Cardiac fibroblast (primary cell): ENCODE data around the gene DCBLD2.
"Not testable (repeated sequence)": the region's sequence is repeated elsewhere in the genome, so short reads cannot be mapped to it uniquely, and the experiment has no call there.

Source experiments
- DNase-seq, 2 donors: peaks; one replicate each; pipeline versions ENCODE4 v3.0.0 to v3.0.0-alpha.2; 2010; ENCODE audit warnings: low read depth in 2 of 2
- H3K4me3 ChIP-seq, 2 donors: replicated peaks in 1 of 2; 1 replicate in 1 of 2; 2 replicates in 1 of 2; pipeline ENCODE4 v1.5.1; 2011; ENCODE audit warnings: low read depth in 2 of 2, low read length in 2 of 2, mild to moderate bottlenecking in 2 of 2, moderate library complexity in 1 of 2
- TF ChIP-seq, protein P1 (sequence below): IDR thresholded peaks from one replicate; pipeline ENCODE4 v1.5.1; 2011; ENCODE audit warnings: low read depth, mild to moderate bottlenecking, low read length, inconsistent platforms

Gene DCBLD2

DNA sequence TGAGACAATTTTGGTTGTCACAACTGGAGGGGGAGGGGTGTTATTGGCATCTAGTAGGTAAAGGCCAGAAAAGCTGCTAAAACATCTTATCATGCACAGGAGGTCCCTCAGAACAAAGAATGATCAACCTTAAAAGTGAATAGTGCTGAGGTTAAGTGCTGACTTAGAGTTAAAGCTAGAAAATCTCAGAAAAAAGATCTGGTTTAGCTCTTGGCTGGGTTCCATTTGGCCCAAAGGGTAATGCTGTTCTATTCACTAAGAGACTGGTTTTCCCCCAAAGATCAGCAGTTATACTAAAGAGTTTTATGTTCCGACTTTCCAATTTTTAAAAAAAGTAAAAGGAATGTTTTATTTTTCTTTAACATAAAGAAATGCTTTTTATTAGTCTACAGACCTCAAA, 15.6 kb downstream of the DCBLD2 start:
- TF ChIP-seq, protein P1, sequence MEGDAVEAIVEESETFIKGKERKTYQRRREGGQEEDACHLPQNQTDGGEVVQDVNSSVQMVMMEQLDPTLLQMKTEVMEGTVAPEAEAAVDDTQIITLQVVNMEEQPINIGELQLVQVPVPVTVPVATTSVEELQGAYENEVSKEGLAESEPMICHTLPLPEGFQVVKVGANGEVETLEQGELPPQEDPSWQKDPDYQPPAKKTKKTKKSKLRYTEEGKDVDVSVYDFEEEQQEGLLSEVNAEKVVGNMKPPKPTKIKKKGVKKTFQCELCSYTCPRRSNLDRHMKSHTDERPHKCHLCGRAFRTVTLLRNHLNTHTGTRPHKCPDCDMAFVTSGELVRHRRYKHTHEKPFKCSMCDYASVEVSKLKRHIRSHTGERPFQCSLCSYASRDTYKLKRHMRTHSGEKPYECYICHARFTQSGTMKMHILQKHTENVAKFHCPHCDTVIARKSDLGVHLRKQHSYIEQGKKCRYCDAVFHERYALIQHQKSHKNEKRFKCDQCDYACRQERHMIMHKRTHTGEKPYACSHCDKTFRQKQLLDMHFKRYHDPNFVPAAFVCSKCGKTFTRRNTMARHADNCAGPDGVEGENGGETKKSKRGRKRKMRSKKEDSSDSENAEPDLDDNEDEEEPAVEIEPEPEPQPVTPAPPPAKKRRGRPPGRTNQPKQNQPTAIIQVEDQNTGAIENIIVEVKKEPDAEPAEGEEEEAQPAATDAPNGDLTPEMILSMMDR: no peak
- no peak overlapping the region for H3K4me3 ChIP-seq
- DNase-seq: peak; percentile 39 to 56

GRCh38 chr3:98884675-98885371, 16.7 kb downstream of the DCBLD2 start:
- peak; percentile 62 to 78 for DNase-seq
- H3K4me3 ChIP-seq: no peak overlapping the region
- TF ChIP-seq, protein P1: no peak

DNA sequence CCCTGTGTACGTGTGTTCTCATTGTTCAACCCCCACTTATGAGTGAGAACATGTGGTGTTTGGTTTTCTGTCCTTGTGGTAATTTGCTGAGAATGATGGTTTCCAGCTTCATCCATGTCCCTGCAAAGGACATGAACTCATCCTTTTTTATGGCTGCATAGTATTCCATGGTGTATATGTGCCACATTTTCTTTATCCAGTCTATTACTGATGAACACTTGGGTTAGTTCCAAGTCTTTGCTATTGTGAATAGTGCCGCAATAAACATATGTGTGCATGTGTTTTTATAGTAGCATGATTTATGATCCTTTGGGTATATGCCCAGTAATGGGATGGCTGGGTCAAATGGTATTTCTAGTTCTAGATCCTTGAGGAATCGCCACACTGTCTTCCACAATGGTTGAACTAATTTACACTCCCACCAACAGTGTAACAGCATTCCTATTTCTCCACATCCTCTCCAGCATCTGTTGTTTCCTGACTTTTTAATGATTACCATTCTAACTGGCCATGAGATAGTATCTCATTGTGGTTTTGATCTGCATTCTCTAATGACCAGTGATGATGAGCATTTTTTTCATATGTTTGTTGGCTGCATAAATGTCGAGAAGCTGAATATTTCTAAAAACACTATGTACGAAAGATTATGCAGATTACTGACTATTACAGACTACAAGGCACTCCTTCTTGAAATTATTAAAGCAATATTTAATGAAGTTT, 18.7 kb downstream of the DCBLD2 start:
- not testable (repeated sequence) for DNase-seq, H3K4me3 ChIP-seq

DNA sequence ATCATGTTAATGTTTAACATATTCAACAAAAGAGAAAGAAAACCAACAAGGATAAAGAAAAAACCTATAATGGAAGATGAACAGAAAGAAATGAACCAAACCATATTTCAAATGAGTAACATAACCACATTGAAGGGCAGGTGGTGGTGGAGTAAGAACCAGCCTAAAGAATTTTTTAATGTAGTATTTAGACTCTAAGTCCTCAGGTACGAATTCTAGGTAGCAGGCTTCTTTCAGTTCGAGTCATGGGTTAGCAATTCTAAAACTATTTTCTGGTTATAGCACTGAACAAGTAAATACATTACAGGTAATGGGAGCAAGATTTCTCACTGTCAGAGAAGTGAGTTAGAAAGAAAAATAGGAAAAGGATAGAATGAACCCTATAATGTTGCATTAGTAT, 24.4 kb downstream of the DCBLD2 start:
- H3K4me3 ChIP-seq: no peak overlapping the region
- TF ChIP-seq, protein P1: no peak
- DNase-seq: no peak

- DNase-seq: peak in 1 of 2 donors; percentile 28
- TF ChIP-seq, protein P1: no peak
- no peak overlapping the region for H3K4me3 ChIP-seq
These were observed 26.0 kb downstream of the DCBLD2 start for GRCh38 chr3:98875535-98875934.

DNA sequence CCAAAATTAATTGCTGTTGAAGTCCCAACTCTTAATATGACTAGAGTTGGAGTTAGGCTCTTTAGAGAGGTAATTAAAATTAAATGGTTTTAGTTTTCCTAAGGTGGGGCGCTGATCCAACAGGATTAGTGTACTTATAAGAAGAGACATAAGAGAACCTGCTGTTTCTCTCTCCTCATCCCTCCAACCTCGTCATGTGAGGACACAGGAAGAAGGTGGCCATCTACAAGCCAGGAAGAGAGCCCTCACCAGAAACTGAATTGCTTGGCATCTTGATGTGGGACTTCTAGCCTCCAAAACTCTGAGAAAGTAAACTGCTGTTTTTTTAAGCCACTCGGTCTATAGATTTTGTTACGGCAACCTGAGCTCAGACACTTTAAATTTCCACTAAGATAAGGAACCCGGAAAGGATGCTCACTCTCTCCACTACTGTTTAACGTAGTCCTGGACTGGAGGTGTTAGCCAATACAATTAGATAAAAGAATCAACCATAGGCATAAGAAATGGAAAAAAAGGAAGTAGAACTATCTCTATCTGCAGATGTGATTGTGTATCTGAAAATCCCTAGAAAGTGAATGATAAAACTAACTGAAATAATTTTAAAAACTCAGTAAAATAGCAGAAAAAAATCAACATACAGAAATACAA, 26.8 kb downstream of the DCBLD2 start:
- no peak for DNase-seq
- H3K4me3 ChIP-seq: no peak overlapping the region
- TF ChIP-seq, protein P1: no peak

GRCh38 chr3:98869391-98869790, 32.1 kb downstream of the DCBLD2 start:
- no peak for DNase-seq
- TF ChIP-seq, protein P1: no peak
- H3K4me3 ChIP-seq: no peak overlapping the region

- not testable (repeated sequence) for H3K4me3 ChIP-seq, DNase-seq
These were observed 43.5 kb downstream of the DCBLD2 start for GRCh38 chr3:98857971-98858370.

- H3K4me3 ChIP-seq, DNase-seq: not testable (repeated sequence)
These were observed 44.2 kb downstream of the DCBLD2 start for GRCh38 chr3:98857258-98857657.
